ENCODE data around the gene PTPRB.
A peak's percentile ranks its signal among the peaks of the same experiment; 100 is the strongest.
"Not testable (repeated sequence)": the region's sequence is repeated elsewhere in the genome, so short reads cannot be mapped to it uniquely, and the experiment has no call there.

Gene PTPRB

GRCh38 chr12:70507442-70507841 is 129.8 kb downstream of the PTPRB start:
- H3K4me1 Mint-ChIP-seq, result no peaks in the 10 kb centered on the region
- H3K27me3 Mint-ChIP-seq, result peaks cover 4 to 13% of the 10 kb centered on the region in 2 donors

DNA sequence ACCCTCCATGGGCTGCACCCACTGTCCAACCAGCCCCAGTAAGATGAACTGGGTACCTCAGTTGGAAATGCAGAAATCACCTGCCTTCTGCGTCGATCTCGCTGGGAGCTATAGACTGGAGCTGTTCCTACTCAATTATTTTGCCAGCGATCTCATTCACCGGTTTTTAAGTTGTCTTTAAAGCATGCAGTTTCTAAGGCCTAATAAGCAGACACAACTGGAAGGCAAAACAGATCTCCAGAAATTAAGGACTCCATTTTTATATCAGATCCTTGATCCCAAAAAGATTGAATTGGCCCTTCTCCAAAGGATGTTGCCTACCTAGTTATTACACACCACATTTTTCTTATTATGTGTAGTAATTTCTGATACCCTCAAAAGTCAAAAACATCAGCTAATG is 139.7 kb downstream of the PTPRB start:
- H3K9me3 Mint-ChIP-seq, result peaks cover 5 to 14% of the 10 kb centered on the region in 2 donors
- ATAC-seq (replicated peaks), result no peak
- H3K36me3 Mint-ChIP-seq, result peaks cover 3 to 4% of the 10 kb centered on the region in 2 donors

More at GRCh38 chr12:70507442-70507841, 129.8 kb downstream of the PTPRB start:
- no peak for DNase-seq
- Mint-ChIP-seq H3K4me3 (no peak overlapping the region), H3K27ac (no peak overlapping the region), H3K9me3 (peaks cover 0 to 5% of the 10 kb centered on the region in 2 donors), H3K36me3 (no peaks in the 10 kb centered on the region)
- ATAC-seq (replicated peaks), result no peak

GRCh38 chr12:70492904-70493303 is 144.3 kb downstream of the PTPRB start:
- H3K27me3 Mint-ChIP-seq; ATAC-seq (replicated peaks); H3K4me3 Mint-ChIP-seq; DNase-seq; H3K36me3 Mint-ChIP-seq; H3K27ac Mint-ChIP-seq: not testable (repeated sequence)
- H3K9me3 Mint-ChIP-seq, result peaks cover 9 to 13% of the 10 kb centered on the region in 2 donors
- H3K4me1 Mint-ChIP-seq, result peaks cover 18 to 33% of the 10 kb centered on the region in 2 donors

More for the DNA sequence above, 139.7 kb downstream of the PTPRB start:
- DNase-seq, result no peak
- no peak overlapping the region for H3K27ac Mint-ChIP-seq
- no peak overlapping the region for H3K4me3 Mint-ChIP-seq
- H3K27me3 Mint-ChIP-seq, result no peaks in the 10 kb centered on the region
- peaks cover 17 to 27% of the 10 kb centered on the region in 2 donors for H3K4me1 Mint-ChIP-seq

- H3K27ac Mint-ChIP-seq; H3K27me3 Mint-ChIP-seq; ATAC-seq (replicated peaks); H3K4me3 Mint-ChIP-seq; DNase-seq; H3K36me3 Mint-ChIP-seq: not testable (repeated sequence)
- peaks cover 28 to 52% of the 10 kb centered on the region in 2 donors for H3K4me1 Mint-ChIP-seq
- H3K9me3 Mint-ChIP-seq, result peaks cover 8 to 12% of the 10 kb centered on the region in 2 donors
Measured at GRCh38 chr12:70490928-70491327, 146.3 kb downstream of the PTPRB start.

GRCh38 chr12:70487440-70487839 is 149.8 kb downstream of the PTPRB start:
- Mint-ChIP-seq H3K9me3 (peaks cover 3 to 8% of the 10 kb centered on the region in 2 donors), H3K27me3 (peaks cover 0 to 7% of the 10 kb centered on the region in 2 donors), H3K36me3 (peaks cover 2 to 4% of the 10 kb centered on the region in 2 donors), H3K4me3 (peak overlapping the region in 1 of 2 donors; percentile 28), H3K27ac (peak overlapping the region; percentile 67), H3K4me1 (peaks cover 19 to 34% of the 10 kb centered on the region in 2 donors)
- ATAC-seq (replicated peaks) (peak; percentile 73 to 74), DNase-seq (no peak)

DNA sequence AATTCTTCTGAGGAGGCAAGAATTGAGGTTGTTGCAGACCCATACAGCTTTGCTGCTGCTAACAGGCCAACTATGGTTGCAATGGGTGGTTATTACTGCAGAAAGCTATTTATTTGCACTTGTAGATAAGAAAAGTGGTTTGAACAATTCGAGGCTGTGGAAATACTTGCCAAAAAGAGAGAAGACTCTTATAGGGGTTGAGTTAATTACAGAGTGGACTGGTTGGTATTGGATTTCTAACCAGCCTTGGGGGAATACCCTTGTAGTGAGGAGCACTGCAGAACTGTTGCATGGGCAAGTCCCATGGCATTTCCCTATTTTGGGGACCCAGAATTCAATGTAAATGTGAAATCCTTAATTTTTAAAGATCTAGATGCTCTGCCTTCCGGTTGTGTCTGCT is 150.6 kb downstream of the PTPRB start:
- H3K36me3 Mint-ChIP-seq, result peaks cover 2 to 4% of the 10 kb centered on the region in 2 donors
- H3K9me3 Mint-ChIP-seq, result peaks cover 3 to 8% of the 10 kb centered on the region in 2 donors
- DNase-seq (no peak), ATAC-seq (replicated peaks) (peak; percentile 79 to 87)
- H3K4me3 Mint-ChIP-seq, result peak overlapping the region; percentile 7 to 26
- peaks cover 19 to 34% of the 10 kb centered on the region in 2 donors for H3K4me1 Mint-ChIP-seq
- H3K27ac Mint-ChIP-seq, result no peak overlapping the region
- peaks cover 0 to 7% of the 10 kb centered on the region in 2 donors for H3K27me3 Mint-ChIP-seq

GRCh38 chr12:70485704-70486103 is 151.5 kb downstream of the PTPRB start:
- H3K4me1 Mint-ChIP-seq, result peaks cover 19 to 34% of the 10 kb centered on the region in 2 donors
- H3K9me3 Mint-ChIP-seq, result no peaks in the 10 kb centered on the region
- DNase-seq, result no peak
- no peaks in the 10 kb centered on the region for H3K36me3 Mint-ChIP-seq
- no peak for ATAC-seq (replicated peaks)
- no peak overlapping the region for H3K27ac Mint-ChIP-seq
- H3K4me3 Mint-ChIP-seq, result no peak overlapping the region
- peaks cover 7% of the 10 kb centered on the region in 2 donors for H3K27me3 Mint-ChIP-seq

GRCh38 chr12:70484464-70484863 is 152.8 kb downstream of the PTPRB start:
- no peak for ATAC-seq (replicated peaks)
- peaks cover 10 to 13% of the 10 kb centered on the region in 2 donors for H3K27me3 Mint-ChIP-seq
- H3K4me1 Mint-ChIP-seq, result peaks cover 19 to 34% of the 10 kb centered on the region in 2 donors
- H3K9me3 Mint-ChIP-seq, result no peaks in the 10 kb centered on the region
- DNase-seq, result no peak
- H3K36me3 Mint-ChIP-seq, result no peaks in the 10 kb centered on the region
- no peak overlapping the region for H3K27ac Mint-ChIP-seq
- H3K4me3 Mint-ChIP-seq, result no peak overlapping the region

DNA sequence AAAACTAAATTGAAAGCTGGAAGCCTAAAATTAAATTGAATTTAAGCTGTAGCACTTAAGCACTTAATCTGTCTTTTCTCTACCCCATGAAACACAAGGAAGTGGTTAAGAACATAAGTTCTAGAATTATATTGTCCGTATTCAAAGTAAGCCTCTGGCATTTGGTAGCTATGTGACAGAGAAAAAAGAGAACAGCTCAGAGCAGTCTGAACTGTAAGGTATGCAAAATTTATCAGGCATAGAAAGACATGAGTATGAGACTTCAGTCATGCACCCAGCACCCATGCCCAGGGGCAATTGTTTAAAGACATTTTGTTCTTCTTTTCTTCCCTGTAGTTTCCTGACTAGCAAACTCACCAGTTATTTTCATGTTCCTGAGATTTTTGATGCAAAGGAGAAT is 154.5 kb downstream of the PTPRB start:
- peaks cover 10 to 22% of the 10 kb centered on the region in 2 donors for H3K27me3 Mint-ChIP-seq
- peaks cover 18 to 28% of the 10 kb centered on the region in 2 donors for H3K4me1 Mint-ChIP-seq
- peak; percentile 29 to 41 for ATAC-seq (replicated peaks)
- no peak for DNase-seq
- H3K4me3 Mint-ChIP-seq, result no peak overlapping the region
- H3K9me3 Mint-ChIP-seq, result no peaks in the 10 kb centered on the region
- H3K27ac Mint-ChIP-seq, result no peak overlapping the region
- no peaks in the 10 kb centered on the region for H3K36me3 Mint-ChIP-seq

DNA sequence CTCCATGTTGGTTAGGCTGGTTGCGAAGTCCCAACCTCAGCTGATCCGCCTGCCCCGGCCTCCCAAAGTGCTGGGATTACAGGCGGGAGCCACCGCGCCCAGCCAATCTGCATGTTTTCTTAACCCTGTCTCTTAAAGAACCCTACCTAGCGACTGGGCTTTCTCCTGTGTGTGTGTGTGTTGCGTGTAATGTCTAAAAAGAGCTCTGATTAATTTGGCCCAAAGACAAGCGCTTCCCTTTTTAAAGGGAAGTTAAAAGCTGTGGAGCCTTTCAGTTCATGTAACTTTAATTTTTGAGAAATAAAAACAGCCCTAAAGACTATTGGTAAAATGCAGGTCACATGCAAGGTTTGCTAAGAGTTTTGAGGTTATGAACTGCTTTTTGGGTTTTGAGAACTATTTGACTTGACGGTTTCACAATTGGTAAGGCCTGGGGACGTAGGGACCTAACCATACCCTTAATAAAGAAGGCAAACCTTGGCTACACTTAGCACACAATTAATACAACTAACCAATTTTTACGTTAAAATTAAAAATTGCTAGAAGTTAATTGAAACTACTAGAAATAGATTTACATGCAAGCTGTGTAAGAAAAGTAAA is 167.9 kb downstream of the PTPRB start:
- Mint-ChIP-seq H3K4me3 (peak overlapping the region; percentile 9 to 56), H3K4me1 (peaks cover 2 to 6% of the 10 kb centered on the region in 2 donors), H3K9me3 (peaks cover 5 to 10% of the 10 kb centered on the region in 2 donors), H3K27ac (no peak overlapping the region), H3K27me3 (peaks cover 5 to 33% of the 10 kb centered on the region in 2 donors), H3K36me3 (peaks cover 2 to 3% of the 10 kb centered on the region in 2 donors)
- DNase-seq (no peak), ATAC-seq (replicated peaks) (peak in 1 of 2 donors; percentile 39)

GRCh38 chr12:70468741-70469140 is 168.5 kb downstream of the PTPRB start:
- ATAC-seq (replicated peaks) (no peak), DNase-seq (no peak)
- peaks cover 2 to 7% of the 10 kb centered on the region in 2 donors for H3K36me3 Mint-ChIP-seq
- H3K27me3 Mint-ChIP-seq, result peaks cover 5 to 33% of the 10 kb centered on the region in 2 donors
- H3K4me3 Mint-ChIP-seq, result peak overlapping the region; percentile 34 to 56
- H3K9me3 Mint-ChIP-seq, result peaks cover 9 to 11% of the 10 kb centered on the region in 2 donors
- no peak overlapping the region for H3K27ac Mint-ChIP-seq
- peaks cover 2 to 6% of the 10 kb centered on the region in 2 donors for H3K4me1 Mint-ChIP-seq

- Mint-ChIP-seq H3K36me3 (peaks cover 2 to 7% of the 10 kb centered on the region in 2 donors), H3K9me3 (peaks cover 13 to 14% of the 10 kb centered on the region in 2 donors), H3K27me3 (peaks cover 5 to 29% of the 10 kb centered on the region in 2 donors), H3K4me3 (peak overlapping the region; percentile 17 to 34), H3K4me1 (peaks cover 2 to 6% of the 10 kb centered on the region in 2 donors), H3K27ac (no peak overlapping the region)
- DNase-seq, result no peak
- ATAC-seq (replicated peaks), result no peak
Measured at GRCh38 chr12:70467918-70468733, 169.1 kb downstream of the PTPRB start.

- DNase-seq (no peak), ATAC-seq (replicated peaks) (no peak)
- Mint-ChIP-seq H3K4me3 (no peak overlapping the region), H3K36me3 (peaks cover 2 to 7% of the 10 kb centered on the region in 2 donors), H3K27ac (no peak overlapping the region), H3K9me3 (peaks cover 13 to 14% of the 10 kb centered on the region in 2 donors), H3K4me1 (peaks cover 2 to 6% of the 10 kb centered on the region in 2 donors), H3K27me3 (peaks cover 5 to 22% of the 10 kb centered on the region in 2 donors)
Measured at GRCh38 chr12:70467476-70467875, 169.8 kb downstream of the PTPRB start.

- Mint-ChIP-seq H3K9me3 (peaks cover 13 to 14% of the 10 kb centered on the region in 2 donors), H3K36me3 (peaks cover 2 to 7% of the 10 kb centered on the region in 2 donors), H3K4me3 (no peak overlapping the region), H3K4me1 (peaks cover 2 to 6% of the 10 kb centered on the region in 2 donors), H3K27me3 (peaks cover 5 to 22% of the 10 kb centered on the region in 2 donors), H3K27ac (no peak overlapping the region)
- DNase-seq (no peak), ATAC-seq (replicated peaks) (no peak)
Measured at GRCh38 chr12:70466753-70467152, 170.5 kb downstream of the PTPRB start.
